DND-41 (cell line): ENCODE results near the gene TMEM145.

Experiments
- ATAC-seq: fragments of 200-7000 bp; cut with Tn5 transposase; 3 replicates; pipeline ENCODE4 v1.9.1; 2021; ENCODE audit warnings: low read depth; ENCODE audit not compliant: insufficient read depth
- DNase-seq: peaks from one replicate; pipeline ENCODE4 v3.0.0-alpha.2; 2020
- H2AFZ ChIP-seq: 2 replicates; pipeline ENCODE4 v1.6.0; 2012; ENCODE audit warnings: low read depth, low read length
- H3K27ac ChIP-seq: 2 replicates; pipeline ENCODE4 v1.5.1; 2012; ENCODE audit warnings: low read length, inconsistent platforms
- H3K27me3 ChIP-seq: fragments of 200-600 bp; sonication (generic); 2 replicates; pipeline ENCODE4 v1.6.0; 2012; ENCODE audit warnings: low read length, mild to moderate bottlenecking, inconsistent platforms; ENCODE audit not compliant: insufficient read depth, poor library complexity
- H3K36me3 ChIP-seq: 2 replicates; pipeline ENCODE4 v1.5.1; 2012; ENCODE audit warnings: low read length, inconsistent platforms; ENCODE audit not compliant: insufficient read depth
- H3K4me1 ChIP-seq: 2 replicates; pipeline ENCODE4 v1.5.1; 2012; ENCODE audit warnings: mild to moderate bottlenecking, low read length; ENCODE audit not compliant: insufficient read depth
- H3K4me2 ChIP-seq: 2 replicates; pipeline ENCODE4 v1.6.0; 2012; ENCODE audit warnings: mild to moderate bottlenecking, moderate library complexity, low read length, inconsistent platforms; ENCODE audit not compliant: insufficient read depth
- H3K4me3 ChIP-seq, 2 experiments: fragments of 200-600 bp in 1 of 2; shearing (Covaris generic) in 1 of 2; 2 replicates each; pipeline ENCODE4 v1.5.1; 2012 to 2016; ENCODE audit warnings: inconsistent platforms in 2 of 2, low read length in 2 of 2, mild to moderate bottlenecking in 2 of 2, low read depth in 1 of 2, moderate library complexity in 1 of 2
- H3K79me2 ChIP-seq: 2 replicates; pipeline ENCODE4 v1.6.0; 2012; ENCODE audit warnings: low read length, inconsistent platforms; ENCODE audit not compliant: insufficient read depth
- H3K9ac ChIP-seq: 2 replicates; pipeline ENCODE4 v1.6.0; 2012; ENCODE audit warnings: low read depth, mild to moderate bottlenecking, inconsistent platforms, low read length, moderate library complexity
- H3K9me3 ChIP-seq: 2 replicates; pipeline ENCODE4 v1.5.1; 2012; ENCODE audit warnings: low read length, moderate library complexity, mild to moderate bottlenecking, inconsistent platforms; ENCODE audit not compliant: insufficient read depth, severe bottlenecking
- H4K20me1 ChIP-seq: 2 replicates; pipeline ENCODE4 v1.6.0; 2012; ENCODE audit warnings: low read length; ENCODE audit not compliant: insufficient read depth
- EZH2 ChIP-seq: IDR thresholded peaks from 3 replicates; pipeline ENCODE4 v1.6.1; 2012; ENCODE audit warnings: borderline replicate concordance, low read depth, mild to moderate bottlenecking, moderate library complexity, low read length, inconsistent platforms; ENCODE audit not compliant: severe bottlenecking
- TF ChIP-seq, protein P1 (sequence below): IDR thresholded peaks from 2 replicates; pipeline ENCODE4 v1.5.1; 2012; ENCODE audit warnings: borderline replicate concordance, low read length, moderate library complexity, mild to moderate bottlenecking; ENCODE audit not compliant: poor library complexity, severe bottlenecking; ENCODE audit errors: extremely low read depth

TMEM145 gene

DNA sequence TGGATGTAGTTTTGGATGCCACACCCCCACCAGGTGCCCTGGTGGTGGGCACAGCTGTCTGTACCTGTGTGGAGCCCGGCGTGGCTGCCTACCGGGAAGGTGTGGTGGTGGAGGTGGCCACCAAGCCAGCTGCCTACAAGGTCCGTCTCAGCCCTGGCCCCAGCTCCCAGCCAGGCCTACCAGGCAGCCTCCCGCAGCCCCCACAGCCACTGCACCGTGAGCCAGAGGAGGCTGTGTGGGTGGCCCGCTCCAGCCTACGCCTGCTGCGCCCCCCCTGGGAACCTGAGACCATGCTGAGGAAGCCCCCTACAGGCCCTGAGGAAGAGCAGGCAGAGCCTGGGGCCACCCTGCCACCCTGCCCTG, 40.6 kb upstream of the TMEM145 start:
- Histone ChIP-seq H3K9me3 (no peaks in the 10 kb centered on the region), H3K27me3 (no peaks in the 10 kb centered on the region), H4K20me1 (no peaks in the 10 kb centered on the region), H3K27ac (no peak overlapping the region), H3K4me2 (no peak overlapping the region), H3K4me3 (no peak overlapping the region), H3K9ac (no peak overlapping the region), H3K36me3 (peaks cover 42% of the 10 kb centered on the region), H3K4me1 (peaks cover 19% of the 10 kb centered on the region), H3K79me2 (peaks cover 28% of the 10 kb centered on the region), H2AFZ (no peak overlapping the region)
- TF ChIP-seq, protein P1, sequence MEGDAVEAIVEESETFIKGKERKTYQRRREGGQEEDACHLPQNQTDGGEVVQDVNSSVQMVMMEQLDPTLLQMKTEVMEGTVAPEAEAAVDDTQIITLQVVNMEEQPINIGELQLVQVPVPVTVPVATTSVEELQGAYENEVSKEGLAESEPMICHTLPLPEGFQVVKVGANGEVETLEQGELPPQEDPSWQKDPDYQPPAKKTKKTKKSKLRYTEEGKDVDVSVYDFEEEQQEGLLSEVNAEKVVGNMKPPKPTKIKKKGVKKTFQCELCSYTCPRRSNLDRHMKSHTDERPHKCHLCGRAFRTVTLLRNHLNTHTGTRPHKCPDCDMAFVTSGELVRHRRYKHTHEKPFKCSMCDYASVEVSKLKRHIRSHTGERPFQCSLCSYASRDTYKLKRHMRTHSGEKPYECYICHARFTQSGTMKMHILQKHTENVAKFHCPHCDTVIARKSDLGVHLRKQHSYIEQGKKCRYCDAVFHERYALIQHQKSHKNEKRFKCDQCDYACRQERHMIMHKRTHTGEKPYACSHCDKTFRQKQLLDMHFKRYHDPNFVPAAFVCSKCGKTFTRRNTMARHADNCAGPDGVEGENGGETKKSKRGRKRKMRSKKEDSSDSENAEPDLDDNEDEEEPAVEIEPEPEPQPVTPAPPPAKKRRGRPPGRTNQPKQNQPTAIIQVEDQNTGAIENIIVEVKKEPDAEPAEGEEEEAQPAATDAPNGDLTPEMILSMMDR = no peak
- TF ChIP-seq EZH2 = no peak
- no peak for DNase-seq
- ATAC-seq = no peak

DNA sequence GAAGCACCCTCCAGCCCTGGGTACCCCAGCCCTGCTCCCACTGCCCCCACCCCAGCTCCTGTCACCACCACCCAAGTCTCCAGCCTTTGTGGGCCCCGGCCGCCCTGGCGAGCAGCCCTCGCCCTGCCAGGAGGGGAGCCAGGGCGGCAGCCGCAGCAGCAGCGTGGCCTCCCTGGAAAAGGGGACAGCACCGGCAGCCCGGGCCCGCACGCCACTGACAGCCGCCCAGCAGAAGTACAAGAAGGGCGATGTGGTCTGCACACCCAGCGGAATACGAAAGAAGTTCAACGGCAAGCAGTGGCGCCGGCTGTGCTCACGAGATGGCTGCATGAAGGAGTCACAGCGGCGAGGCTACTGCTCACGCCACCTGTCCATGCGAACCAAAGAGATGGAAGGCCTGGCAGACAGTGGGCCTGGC, 40.1 kb upstream of the TMEM145 start:
- TF ChIP-seq, protein P1 = no peak
- no peak for TF ChIP-seq EZH2
- Histone ChIP-seq H4K20me1 (no peaks in the 10 kb centered on the region), H3K4me2 (no peak overlapping the region), H3K4me1 (peaks cover 16% of the 10 kb centered on the region), H3K9ac (no peak overlapping the region), H3K27ac (no peak overlapping the region), H3K79me2 (peaks cover 28% of the 10 kb centered on the region), H2AFZ (no peak overlapping the region), H3K27me3 (no peaks in the 10 kb centered on the region), H3K4me3 (no peak overlapping the region), H3K9me3 (no peaks in the 10 kb centered on the region), H3K36me3 (peaks cover 42% of the 10 kb centered on the region)
- ATAC-seq (no peak), DNase-seq (no peak)

- H3K9me3 ChIP-seq = no peaks in the 10 kb centered on the region
- no peak overlapping the region for H3K27ac ChIP-seq
- H3K4me2 ChIP-seq = no peak overlapping the region
- H3K4me3 ChIP-seq = no peak overlapping the region
- ATAC-seq = no peak
- H3K27me3 ChIP-seq = no peaks in the 10 kb centered on the region
- TF ChIP-seq, protein P1 = no peak
- TF ChIP-seq EZH2 = no peak
- H3K79me2 ChIP-seq = peaks cover 28% of the 10 kb centered on the region
- no peak for DNase-seq
- H3K9ac ChIP-seq = no peak overlapping the region
- H2AFZ ChIP-seq = no peak overlapping the region
- no peaks in the 10 kb centered on the region for H4K20me1 ChIP-seq
- H3K36me3 ChIP-seq = peaks cover 42% of the 10 kb centered on the region
- H3K4me1 ChIP-seq = peaks cover 21% of the 10 kb centered on the region
These were observed 39.6 kb upstream of the TMEM145 start for GRCh38 chr19:42273407-42274064.

DNA sequence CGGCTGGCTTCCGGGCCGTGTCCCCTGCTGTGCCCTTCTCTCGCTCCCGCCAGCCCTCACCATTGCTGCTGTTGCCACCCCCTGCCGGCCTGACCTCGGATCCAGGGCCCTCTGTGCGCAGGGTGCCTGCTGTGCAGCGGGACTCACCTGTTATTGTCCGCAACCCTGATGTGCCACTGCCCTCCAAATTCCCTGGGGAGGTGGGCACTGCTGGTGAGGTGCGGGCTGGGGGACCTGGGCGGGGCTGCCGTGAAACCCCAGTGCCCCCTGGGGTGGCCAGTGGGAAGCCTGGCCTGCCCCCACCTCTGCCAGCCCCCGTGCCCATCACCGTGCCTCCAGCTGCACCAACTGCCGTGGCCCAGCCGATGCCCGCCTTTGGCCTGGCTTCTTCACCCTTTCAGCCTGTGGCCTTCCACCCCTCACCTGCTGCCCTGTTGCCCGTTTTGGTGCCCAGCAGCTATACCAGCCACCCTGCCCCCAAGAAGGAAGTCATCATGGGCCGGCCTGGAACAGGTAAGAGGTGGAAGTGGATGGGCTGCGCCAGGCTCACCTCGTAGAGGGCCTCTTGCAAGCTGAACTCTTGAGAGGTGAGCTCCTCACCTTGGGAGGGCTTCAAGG, 38.9 kb upstream of the TMEM145 start:
- H3K4me1 ChIP-seq = peaks cover 27% of the 10 kb centered on the region
- no peak overlapping the region for H3K4me2 ChIP-seq
- H3K36me3 ChIP-seq = peaks cover 42% of the 10 kb centered on the region

More for the DNA sequence above, 38.9 kb upstream of the TMEM145 start:
- DNase-seq (no peak), ATAC-seq (no peak)
- Histone ChIP-seq H3K9ac (no peak overlapping the region), H2AFZ (no peak overlapping the region), H3K27ac (no peak overlapping the region), H3K9me3 (no peaks in the 10 kb centered on the region), H3K79me2 (peaks cover 34% of the 10 kb centered on the region), H4K20me1 (no peaks in the 10 kb centered on the region), H3K4me3 (no peak overlapping the region), H3K27me3 (no peaks in the 10 kb centered on the region)
- TF ChIP-seq EZH2 = no peak
- TF ChIP-seq, protein P1 = no peak
